ENCODE measurements around the gene SMC1B.

- no peak for TF ChIP-seq CTCF (IDR thresholded peaks at IDR 0.05)
- TF ChIP-seq POLR2A (IDR thresholded peaks at IDR 0.05) = no peak
These were observed 110.2 kb downstream of the SMC1B start for GRCh38 chr22:45303181-45303580.

Data from suprapubic skin (tissue), 3 donors.